Rectal smooth muscle tissue (tissue), 1 donor: ENCODE results near the gene PASK.
A peak's percentile ranks its signal among the peaks of the same experiment; 100 is the strongest.

Source experiments
- H3K27ac ChIP-seq: one replicate; pipeline ENCODE4 v1.7.0; 2013; ENCODE audit warnings: low read depth, low read length, inconsistent platforms
- H3K27me3 ChIP-seq: one replicate; pipeline ENCODE4 v1.7.0; 2013; ENCODE audit warnings: low read length; ENCODE audit not compliant: control insufficient read depth, insufficient read depth
- H3K36me3 ChIP-seq: one replicate; pipeline ENCODE4 v1.7.0; 2013; ENCODE audit warnings: low read length; ENCODE audit not compliant: control insufficient read depth, insufficient read depth
- H3K4me1 ChIP-seq: one replicate; pipeline ENCODE4 v1.7.0; 2013; ENCODE audit warnings: low read length; ENCODE audit not compliant: control insufficient read depth, insufficient read depth
- H3K4me3 ChIP-seq: one replicate; pipeline ENCODE4 v1.7.0; 2013; ENCODE audit warnings: low read length
- H3K9ac ChIP-seq: one replicate; pipeline ENCODE4 v1.7.0; 2013; ENCODE audit warnings: low read length

Gene PASK

DNA sequence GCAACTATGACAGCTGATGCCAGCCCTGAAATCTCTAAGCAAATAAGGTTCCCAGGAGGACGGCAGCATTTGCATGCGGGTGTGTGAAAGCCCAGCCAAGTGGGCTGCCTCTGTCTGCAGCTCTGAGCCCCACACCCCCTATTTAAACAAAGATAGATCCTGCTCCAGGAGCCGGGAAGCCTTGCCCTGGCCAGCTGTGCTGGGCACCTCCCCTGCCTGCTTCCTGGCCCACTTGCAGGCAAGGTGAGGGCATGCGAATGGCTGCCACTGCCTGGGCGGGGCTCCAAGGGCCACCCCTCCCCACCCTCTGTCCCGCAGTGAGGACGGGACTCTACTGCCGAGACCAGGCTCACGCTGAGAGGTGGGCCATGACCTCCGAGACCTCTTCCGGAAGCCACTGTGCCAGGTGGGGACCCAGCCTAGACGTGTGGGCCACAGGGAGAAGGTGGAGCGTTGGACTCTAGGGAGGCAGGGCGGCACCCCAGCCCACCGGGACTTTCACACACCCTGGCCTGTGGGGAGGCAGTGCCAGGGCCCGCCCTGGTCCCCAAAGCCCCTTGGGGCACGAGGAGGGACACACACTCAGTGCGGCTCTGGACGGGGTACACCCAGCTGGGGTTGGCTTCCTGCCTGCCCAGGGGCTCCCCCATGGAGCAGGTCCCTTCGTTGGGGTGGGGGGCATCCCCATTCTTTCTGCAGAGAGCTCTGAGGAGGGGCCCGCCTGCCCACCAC lies 39.3 kb upstream of the PASK start, which contains the start of gene ANO7:
Gene ANO7 (plus strand): TSS at position 317 of the 732 bp plus-strand sequence. CDS start 1,387 bp downstream, outside the sequence.
- Histone ChIP-seq H3K9ac (no peak within 1 kb of the TSS), H3K27ac (no peak within 1 kb of the TSS), H3K4me3 (peak within 1 kb of the TSS; percentile 2)

DNA sequence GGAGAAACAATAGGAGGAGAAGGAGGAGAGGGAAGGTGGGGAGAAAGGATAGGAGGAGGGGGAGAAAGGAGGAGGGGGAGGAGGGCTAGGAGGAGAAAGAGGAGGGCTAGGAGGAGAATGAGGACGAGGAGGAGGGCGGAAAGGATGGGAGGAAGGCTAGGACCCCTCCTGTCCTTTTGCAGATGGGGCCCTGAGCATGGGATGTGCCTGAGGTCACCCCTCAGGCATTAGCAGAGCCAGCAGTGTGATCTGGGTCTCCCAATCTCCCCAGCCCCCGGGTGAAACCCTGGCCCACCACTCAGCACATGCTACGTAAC lies 38.6 kb upstream of the PASK start:
- Histone ChIP-seq H3K27ac (no peak overlapping the region), H3K4me3 (no peak overlapping the region), H3K36me3 (peaks cover 3% of the 10 kb centered on the region), H3K9ac (no peak overlapping the region), H3K4me1 (no peaks in the 10 kb centered on the region), H3K27me3 (no peaks in the 10 kb centered on the region)

More for the DNA sequence above, 39.3 kb upstream of the PASK start, which contains the start of gene ANO7:
- Histone ChIP-seq H3K36me3 (no peaks in the 10 kb centered on the region), H3K4me1 (no peaks in the 10 kb centered on the region), H3K27me3 (no peaks in the 10 kb centered on the region)

- Histone ChIP-seq H3K27me3 (no peaks in the 10 kb centered on the region), H3K4me1 (no peaks in the 10 kb centered on the region), H3K27ac (no peak overlapping the region), H3K4me3 (no peak overlapping the region), H3K36me3 (peaks cover 3% of the 10 kb centered on the region), H3K9ac (no peak overlapping the region)
Measured at GRCh38 chr2:241187101-241187917, 38.0 kb upstream of the PASK start.

GRCh38 chr2:241185961-241186360 lies 36.7 kb upstream of the PASK start:
- H3K4me1 ChIP-seq = no peaks in the 10 kb centered on the region
- H3K36me3 ChIP-seq = peaks cover 3% of the 10 kb centered on the region
- H3K27ac ChIP-seq = no peak overlapping the region
- no peaks in the 10 kb centered on the region for H3K27me3 ChIP-seq
- no peak overlapping the region for H3K9ac ChIP-seq
- no peak overlapping the region for H3K4me3 ChIP-seq

DNA sequence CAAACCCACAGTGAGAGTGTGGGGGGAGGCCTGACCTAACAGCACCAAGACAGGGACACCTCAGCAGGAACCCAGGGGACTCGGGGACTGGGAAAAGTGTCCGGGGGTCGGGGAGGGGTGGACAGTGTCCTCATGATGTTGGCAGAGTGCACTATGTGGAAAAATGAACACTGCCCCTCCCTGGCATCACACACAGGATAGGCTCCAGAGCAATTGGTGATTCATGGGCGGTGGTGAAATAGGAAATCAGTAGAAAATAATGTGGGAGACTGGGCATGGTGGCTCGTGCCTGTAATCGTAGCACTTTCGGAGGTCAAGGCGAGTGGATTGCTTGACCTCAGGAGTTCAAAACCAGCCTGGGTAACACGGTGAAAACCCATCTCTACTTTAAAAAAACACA lies 35.6 kb upstream of the PASK start:
- no peak overlapping the region for H3K9ac ChIP-seq
- H3K4me3 ChIP-seq = no peak overlapping the region
- H3K27me3 ChIP-seq = no peaks in the 10 kb centered on the region
- H3K36me3 ChIP-seq = peaks cover 3% of the 10 kb centered on the region
- no peak overlapping the region for H3K27ac ChIP-seq
- no peaks in the 10 kb centered on the region for H3K4me1 ChIP-seq

DNA sequence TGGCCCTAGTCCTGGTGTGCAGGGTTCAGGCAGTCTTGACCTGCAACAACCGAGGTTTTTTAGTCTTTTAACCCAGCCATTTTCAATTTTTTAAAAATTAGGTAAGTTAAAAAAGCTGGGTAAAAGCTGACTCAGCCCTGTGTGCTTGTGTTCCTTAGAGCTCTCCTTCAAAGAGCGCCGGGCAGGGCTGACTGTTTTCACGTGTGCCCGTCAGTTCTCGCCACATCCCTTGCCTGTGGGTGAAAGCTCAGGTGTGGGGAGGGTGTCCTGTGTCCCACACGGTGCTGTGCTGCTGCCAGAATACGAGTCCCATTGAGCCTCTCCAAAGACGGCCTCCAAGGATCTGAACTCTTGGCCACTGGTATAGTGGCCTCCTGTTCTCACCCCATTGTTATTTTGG lies 33.9 kb upstream of the PASK start:
- Histone ChIP-seq H3K27ac (no peak overlapping the region), H3K4me3 (no peak overlapping the region), H3K4me1 (no peaks in the 10 kb centered on the region), H3K27me3 (no peaks in the 10 kb centered on the region), H3K9ac (no peak overlapping the region), H3K36me3 (peaks cover 7% of the 10 kb centered on the region)

- H3K27ac ChIP-seq = no peak overlapping the region
- H3K4me1 ChIP-seq = no peaks in the 10 kb centered on the region
- no peak overlapping the region for H3K9ac ChIP-seq
- no peak overlapping the region for H3K4me3 ChIP-seq
- H3K36me3 ChIP-seq = peaks cover 7% of the 10 kb centered on the region
- H3K27me3 ChIP-seq = no peaks in the 10 kb centered on the region
Measured at GRCh38 chr2:241182531-241183133, 33.4 kb upstream of the PASK start.

- H3K27me3 ChIP-seq = no peaks in the 10 kb centered on the region
- H3K9ac ChIP-seq = no peak overlapping the region
- peaks cover 7% of the 10 kb centered on the region for H3K36me3 ChIP-seq
- H3K4me1 ChIP-seq = no peaks in the 10 kb centered on the region
- H3K4me3 ChIP-seq = no peak overlapping the region
- H3K27ac ChIP-seq = no peak overlapping the region
Measured at GRCh38 chr2:241182126-241182525, 32.9 kb upstream of the PASK start.

GRCh38 chr2:241180495-241180894 lies 31.2 kb upstream of the PASK start:
- Histone ChIP-seq H3K4me3 (no peak overlapping the region), H3K36me3 (peaks cover 7% of the 10 kb centered on the region), H3K27ac (no peak overlapping the region), H3K4me1 (no peaks in the 10 kb centered on the region), H3K9ac (no peak overlapping the region), H3K27me3 (no peaks in the 10 kb centered on the region)

DNA sequence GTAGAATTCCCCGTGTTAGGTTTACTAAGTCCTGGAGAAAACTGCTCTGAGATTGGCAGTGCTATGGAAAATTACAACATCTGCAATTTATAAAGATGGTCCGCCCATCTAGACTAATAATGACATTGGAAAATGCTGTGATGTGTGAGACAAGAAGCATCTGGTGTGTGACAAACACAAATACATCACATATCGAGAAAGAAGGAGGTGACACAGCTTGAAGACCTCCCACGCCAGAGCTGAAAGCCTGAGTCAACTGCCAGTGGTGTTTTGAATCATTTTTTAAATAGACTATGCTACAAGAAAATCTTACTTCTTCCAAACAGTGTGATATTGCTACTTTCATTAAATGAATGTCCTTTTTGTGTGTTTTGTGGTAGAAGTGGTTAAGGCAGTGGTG lies 30.6 kb upstream of the PASK start:
- Histone ChIP-seq H3K27me3 (no peaks in the 10 kb centered on the region), H3K4me1 (no peaks in the 10 kb centered on the region), H3K4me3 (no peak overlapping the region), H3K9ac (no peak overlapping the region), H3K36me3 (peaks cover 7% of the 10 kb centered on the region), H3K27ac (no peak overlapping the region)

- Histone ChIP-seq H3K9ac (no peak overlapping the region), H3K27me3 (no peaks in the 10 kb centered on the region), H3K27ac (no peak overlapping the region), H3K4me1 (no peaks in the 10 kb centered on the region), H3K4me3 (no peak overlapping the region), H3K36me3 (peaks cover 11% of the 10 kb centered on the region)
Measured at GRCh38 chr2:241178961-241179360, 29.7 kb upstream of the PASK start.

GRCh38 chr2:241177526-241178334 lies 28.5 kb upstream of the PASK start:
- H3K27ac ChIP-seq = no peak overlapping the region
- peaks cover 7% of the 10 kb centered on the region for H3K36me3 ChIP-seq
- H3K9ac ChIP-seq = no peak overlapping the region
- H3K4me1 ChIP-seq = no peaks in the 10 kb centered on the region
- no peaks in the 10 kb centered on the region for H3K27me3 ChIP-seq
- H3K4me3 ChIP-seq = no peak overlapping the region
